Femur (tissue), 1 donor: ENCODE results near the gene LCE3D.
"Not testable (repeated sequence)": the region's sequence is repeated elsewhere in the genome, so short reads cannot be mapped to it uniquely, and the experiment has no call there.

Experiments used
- DNase-seq: peaks from one replicate; pipeline ENCODE4 v3.0.0-alpha.2; 2017

The LCE3D gene

GRCh38 chr1:152580433-152580832 is at the start of gene LCE3D:
LCE3D (minus strand) TSS chr1:152580516; CDS start chr1:152579936, 580 bp downstream.
- DNase-seq, result no peak

- no peak for DNase-seq
Measured at GRCh38 chr1:152626744-152627143, 46.4 kb upstream of the LCE3D start.

GRCh38 chr1:152623203-152623844 is 43.0 kb upstream of the LCE3D start:
- DNase-seq, result no peak

GRCh38 chr1:152622803-152623202 is 42.5 kb upstream of the LCE3D start, which contains the start of gene LCE3A:
LCE3A (minus strand) TSS chr1:152623103; CDS start chr1:152623103, 0 bp downstream.
- peak; percentile 35 for DNase-seq

GRCh38 chr1:152621993-152622392 is 41.7 kb upstream of the LCE3D start:
- DNase-seq, result no peak

- DNase-seq, result no peak
Measured at GRCh38 chr1:152613511-152613910, 33.2 kb upstream of the LCE3D start, which contains the start of gene LCE3B. LCE3B (plus strand) TSS chr1:152613811; CDS start chr1:152613811, 0 bp downstream.

- DNase-seq, result no peak
Measured at GRCh38 chr1:152599934-152600333, 19.6 kb upstream of the LCE3D start, which contains the start of gene LCE3C. LCE3C (plus strand) TSS chr1:152600234; CDS start chr1:152600732, 498 bp downstream.

- no peak for DNase-seq
Measured at GRCh38 chr1:152596986-152597385, 16.7 kb upstream of the LCE3D start.

GRCh38 chr1:152585586-152585985 is 5.3 kb upstream of the LCE3D start:
- no peak for DNase-seq

GRCh38 chr1:152582647-152583046 is 2.3 kb upstream of the LCE3D start:
- no peak for DNase-seq

GRCh38 chr1:152579526-152579925 is 790 bp downstream of the LCE3D start:
- not testable (repeated sequence) for DNase-seq

- no peak for DNase-seq
Measured at GRCh38 chr1:152577168-152577567, 3.1 kb downstream of the LCE3D start.

- no peak for DNase-seq
Measured at GRCh38 chr1:152566681-152567080, 13.6 kb downstream of the LCE3D start, which contains the start of gene LCE3E. LCE3E (minus strand) TSS chr1:152566780; CDS start chr1:152566208, 572 bp downstream.

GRCh38 chr1:152565535-152566215 is 14.6 kb downstream of the LCE3D start:
- DNase-seq, result no peak

- no peak for DNase-seq
Measured at GRCh38 chr1:152565115-152565514, 15.2 kb downstream of the LCE3D start.

GRCh38 chr1:152548358-152548757 is 32.0 kb downstream of the LCE3D start:
- DNase-seq, result not testable (repeated sequence)

- DNase-seq, result no peak
Measured at GRCh38 chr1:152546704-152547103, 33.6 kb downstream of the LCE3D start.

- no peak for DNase-seq
Measured at GRCh38 chr1:152543820-152544219, 36.5 kb downstream of the LCE3D start.

- DNase-seq, result no peak
Measured at GRCh38 chr1:152539901-152540300, 40.4 kb downstream of the LCE3D start.

GRCh38 chr1:152537496-152537895 is 42.8 kb downstream of the LCE3D start:
- no peak for DNase-seq

GRCh38 chr1:152535774-152536173 is 44.5 kb downstream of the LCE3D start:
- DNase-seq, result no peak

- DNase-seq, result no peak
Measured at GRCh38 chr1:152533327-152533938, 46.9 kb downstream of the LCE3D start.
